H9 (cell line): Measurements from ENCODE around the gene GALNT10. TPM values are rescaled to one million over a fixed set of nuclear protein-coding genes. Genes with fewer than 3 reads are reported as not detected.

ENCODE experiments used
- DNase-seq: peaks from one replicate; pipeline ENCODE4 v3.0.0-alpha.2; 2017
- H2AFZ ChIP-seq: one replicate; pipeline ENCODE4 v1.6.1; 2013; ENCODE audit warnings: mild to moderate bottlenecking, low read length, control low read depth, moderate library complexity
- H2AK5ac ChIP-seq: 2 replicates; pipeline ENCODE4 v1.6.1; 2013; ENCODE audit warnings: low read length, control low read depth, mixed read lengths; ENCODE audit not compliant: insufficient read length
- H2BK120ac ChIP-seq: one replicate; pipeline ENCODE4 v1.6.1; 2013; ENCODE audit warnings: low read depth, mild to moderate bottlenecking, low read length, control low read depth, inconsistent platforms; ENCODE audit not compliant: poor library complexity, severe bottlenecking
- H2BK12ac ChIP-seq: 2 replicates; pipeline ENCODE4 v1.6.1; 2013; ENCODE audit warnings: low read length, control low read depth, mixed read lengths, low read depth; ENCODE audit not compliant: insufficient read length
- H2BK15ac ChIP-seq: 2 replicates; pipeline ENCODE4 v1.6.1; 2013; ENCODE audit warnings: low read depth, low read length, control low read depth
- H2BK20ac ChIP-seq: one replicate; pipeline ENCODE4 v1.6.1; 2013; ENCODE audit warnings: low read depth, mild to moderate bottlenecking, low read length, control low read depth, inconsistent platforms; ENCODE audit not compliant: poor library complexity, severe bottlenecking
- H2BK5ac ChIP-seq: 2 replicates; pipeline ENCODE4 v1.6.1; 2013; ENCODE audit warnings: low read length, control low read depth, mixed read lengths; ENCODE audit not compliant: insufficient read length
- H3K14ac ChIP-seq: 2 replicates; pipeline ENCODE4 v1.6.1; 2013; ENCODE audit warnings: low read length, control low read depth; ENCODE audit not compliant: insufficient read depth
- H3K18ac ChIP-seq: 2 replicates; pipeline ENCODE4 v1.6.1; 2013; ENCODE audit warnings: low read depth, mild to moderate bottlenecking, mixed read lengths, low read length, control low read depth; ENCODE audit not compliant: insufficient read length
- H3K23ac ChIP-seq: 2 replicates; pipeline ENCODE4 v1.6.1; 2013; ENCODE audit warnings: low read length, control low read depth, mixed read lengths, low read depth; ENCODE audit not compliant: insufficient read length
- H3K23me2 ChIP-seq: 2 replicates; pipeline ENCODE4 v1.6.1; 2013; ENCODE audit warnings: low read depth, mild to moderate bottlenecking, mixed read lengths, low read length, control low read depth; ENCODE audit not compliant: insufficient read length, poor library complexity, severe bottlenecking
- H3K27ac ChIP-seq: 2 replicates; pipeline ENCODE4 v1.5.1; 2013; ENCODE audit warnings: low read length, control low read depth, mixed read lengths, low read depth; ENCODE audit not compliant: insufficient read length
- H3K27me3 ChIP-seq: 2 replicates; pipeline ENCODE4 v1.6.1; 2013; ENCODE audit warnings: low read length, control low read depth, inconsistent platforms; ENCODE audit not compliant: insufficient read depth
- H3K4ac ChIP-seq: 2 replicates; pipeline ENCODE4 v1.6.1; 2013; ENCODE audit warnings: low read depth, mild to moderate bottlenecking, control low read depth, inconsistent platforms, low read length, moderate library complexity
- H3K4me1 ChIP-seq: 2 replicates; pipeline ENCODE4 v1.6.1; 2013; ENCODE audit warnings: low read length, control low read depth, inconsistent platforms; ENCODE audit not compliant: insufficient read depth
- H3K4me2 ChIP-seq: 2 replicates; pipeline ENCODE4 v1.6.1; 2013; ENCODE audit warnings: low read length, control low read depth, mixed read lengths; ENCODE audit not compliant: insufficient read length, insufficient read depth
- H3K56ac ChIP-seq: 2 replicates; pipeline ENCODE4 v1.6.1; 2013; ENCODE audit warnings: low read depth, mild to moderate bottlenecking, mixed read lengths, low read length, control low read depth; ENCODE audit not compliant: insufficient read length
- H3K79me1 ChIP-seq: 2 replicates; pipeline ENCODE4 v1.6.1; 2013; ENCODE audit warnings: low read depth, mild to moderate bottlenecking, moderate library complexity, low read length, control low read depth, inconsistent platforms; ENCODE audit not compliant: insufficient read depth, poor library complexity, severe bottlenecking
- H3K79me2 ChIP-seq: 2 replicates; pipeline ENCODE4 v1.6.1; 2013; ENCODE audit warnings: low read length, control low read depth, inconsistent platforms; ENCODE audit not compliant: insufficient read depth
- H3K9ac ChIP-seq: 2 replicates; pipeline ENCODE4 v1.6.1; 2013; ENCODE audit warnings: low read length, control low read depth, mixed read lengths; ENCODE audit not compliant: insufficient read length; ENCODE audit errors: extremely low read depth
- H3K9me3 ChIP-seq: one replicate; pipeline ENCODE4 v1.6.1; 2013; ENCODE audit warnings: low read depth, low read length, inconsistent platforms; ENCODE audit not compliant: control insufficient read depth
- H3T11ph ChIP-seq: one replicate; pipeline ENCODE4 v1.6.1; 2013; ENCODE audit warnings: mild to moderate bottlenecking, low read length, control low read depth, inconsistent platforms
- H4K20me1 ChIP-seq: one replicate; pipeline ENCODE4 v1.6.1; 2013; ENCODE audit not compliant: control insufficient read depth, insufficient read length, insufficient read depth
- H4K5ac ChIP-seq: 2 replicates; pipeline ENCODE4 v1.6.1; 2013; ENCODE audit warnings: low read depth, mild to moderate bottlenecking, mixed read lengths, low read length, control low read depth; ENCODE audit not compliant: insufficient read length
- H4K8ac ChIP-seq: replicated peaks from 2 replicates; pipeline ENCODE4 v1.6.1; 2013; ENCODE audit warnings: low read length, control low read depth, mixed read lengths, low read depth; ENCODE audit not compliant: insufficient read length
- H4K91ac ChIP-seq: 2 replicates; pipeline ENCODE4 v1.6.1; 2013; ENCODE audit warnings: low read depth, mild to moderate bottlenecking, moderate library complexity, mixed read lengths, low read length, control low read depth; ENCODE audit not compliant: insufficient read length
- H3K27ac Mint-ChIP-seq, 3 experiments: 2 replicates in 2 of 3; 3 replicates in 1 of 3; pipeline ENCODE4 v1.8.0; 2020 to 2021; ENCODE audit warnings: mixed read lengths in 3 of 3, mild to moderate bottlenecking in 1 of 3, moderate library complexity in 1 of 3
- H3K27me3 Mint-ChIP-seq: 2 replicates; pipeline ENCODE4 v1.8.0; 2021; ENCODE audit warnings: low read depth, mild to moderate bottlenecking, moderate library complexity, mixed read lengths
- H3K36me3 Mint-ChIP-seq, 3 experiments: 2 replicates in 2 of 3; 3 replicates in 1 of 3; pipeline ENCODE4 v1.8.0; 2020 to 2021; ENCODE audit warnings: low read depth in 3 of 3, mixed read lengths in 3 of 3; ENCODE audit not compliant: insufficient read depth in 1 of 3
- H3K4me1 Mint-ChIP-seq, 2 experiments: 2 replicates each; pipeline ENCODE4 v1.8.0; 2020; ENCODE audit warnings: mixed read lengths in 2 of 2
- H3K4me3 Mint-ChIP-seq, 2 experiments: 2 replicates in 1 of 2; 3 replicates in 1 of 2; pipeline ENCODE4 v1.8.0; 2020 to 2021; ENCODE audit warnings: mild to moderate bottlenecking in 2 of 2, mixed read lengths in 2 of 2, moderate library complexity in 1 of 2
- H3K9me3 Mint-ChIP-seq, 2 experiments: 2 replicates in 1 of 2; 3 replicates in 1 of 2; pipeline ENCODE4 v1.8.0; 2020; ENCODE audit warnings: mild to moderate bottlenecking in 2 of 2, mixed read lengths in 2 of 2, moderate library complexity in 1 of 2
- WGBS: extraction: QIAGEN DNeasy Blood & Tissue Kit; methylation state at CpG from one replicate; pipeline ENCODE4 v1.1.7; 2013; ENCODE audit warnings: missing lambda C conversion rate, low lambda C conversion rate, mixed read lengths; ENCODE audit not compliant: insufficient read length; ENCODE audit errors: extremely low coverage; 5-methylcytosine and 5-hydroxymethylcytosine counted together
- total RNA-seq: library from RNA; stranded (reverse); gene quantifications from 2 replicates; pipeline ENCODE4 v1.2.1, GENCODE V29; 2021
- TF ChIP-seq, protein P1 (sequence below): fragments of 200-600 bp; sonication (generic); conservative IDR thresholded peaks from 3 replicates; pipeline ENCODE4 v1.8.0; 2021; ENCODE audit warnings: antibody characterized with exemption, mild to moderate bottlenecking

The GALNT10 gene
- total RNA-seq, 1 experiment from 2014 or later, result 15.4 TPM

DNA sequence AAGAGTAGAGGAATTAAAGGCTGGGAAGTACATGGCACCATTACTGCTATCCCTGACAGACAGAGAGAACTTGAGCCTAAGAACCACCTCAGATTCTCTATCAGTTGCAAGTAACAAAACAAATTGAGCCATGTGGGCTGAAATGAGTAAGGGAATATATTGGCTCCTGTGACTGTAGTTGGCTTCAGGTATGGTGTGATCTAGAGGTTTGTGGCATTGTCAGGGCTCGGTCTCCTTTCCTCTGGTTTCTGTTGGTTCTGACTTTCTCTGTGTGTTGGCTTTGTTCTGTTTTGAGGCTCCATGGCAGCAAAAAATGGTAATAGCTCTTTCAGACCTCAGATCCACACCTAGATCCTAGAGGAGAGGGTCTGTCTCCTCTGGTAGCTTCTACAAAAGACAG is 5.7 kb downstream of the GALNT10 start:
- H3K27ac Mint-ChIP-seq, result no peak overlapping the region
- Histone ChIP-seq H3K79me1 (no peaks in the 10 kb centered on the region), H3K18ac (no peak overlapping the region), H3K27ac (no peak overlapping the region), H2BK20ac (no peak overlapping the region), H3K79me2 (no peaks in the 10 kb centered on the region; the same call in 1 of the 2 replicates), H4K91ac (no peak overlapping the region), H2AFZ (no peak overlapping the region), H3K27me3 (peaks cover 3% of the 10 kb centered on the region; the same call in 1 of the 2 replicates), H2BK15ac (no peak overlapping the region), H4K5ac (no peak overlapping the region), H3K9me3 (no peaks in the 10 kb centered on the region), H3K23ac (no peak overlapping the region), H3T11ph (no peak overlapping the region), H3K56ac (no peak overlapping the region), H2BK5ac (no peak overlapping the region), H3K4me2 (no peak overlapping the region), H3K9ac (no peak overlapping the region), H2BK120ac (no peak overlapping the region), H3K23me2 (no peaks in the 10 kb centered on the region), H3K4me1 (peaks cover 10% of the 10 kb centered on the region; the same call in 1 of the 2 replicates), H2BK12ac (no peak overlapping the region), H3K14ac (no peak overlapping the region), H2AK5ac (no peak overlapping the region), H4K8ac (no peak overlapping the region), H3K4ac (no peak overlapping the region), H4K20me1 (no peaks in the 10 kb centered on the region)
- H3K4me1 Mint-ChIP-seq, result peaks cover 58 to 72% of the 10 kb centered on the region in 2 experiments
- no CpG with 5 or more reads among the region's 1 CpG for WGBS
- TF ChIP-seq, protein P1, sequence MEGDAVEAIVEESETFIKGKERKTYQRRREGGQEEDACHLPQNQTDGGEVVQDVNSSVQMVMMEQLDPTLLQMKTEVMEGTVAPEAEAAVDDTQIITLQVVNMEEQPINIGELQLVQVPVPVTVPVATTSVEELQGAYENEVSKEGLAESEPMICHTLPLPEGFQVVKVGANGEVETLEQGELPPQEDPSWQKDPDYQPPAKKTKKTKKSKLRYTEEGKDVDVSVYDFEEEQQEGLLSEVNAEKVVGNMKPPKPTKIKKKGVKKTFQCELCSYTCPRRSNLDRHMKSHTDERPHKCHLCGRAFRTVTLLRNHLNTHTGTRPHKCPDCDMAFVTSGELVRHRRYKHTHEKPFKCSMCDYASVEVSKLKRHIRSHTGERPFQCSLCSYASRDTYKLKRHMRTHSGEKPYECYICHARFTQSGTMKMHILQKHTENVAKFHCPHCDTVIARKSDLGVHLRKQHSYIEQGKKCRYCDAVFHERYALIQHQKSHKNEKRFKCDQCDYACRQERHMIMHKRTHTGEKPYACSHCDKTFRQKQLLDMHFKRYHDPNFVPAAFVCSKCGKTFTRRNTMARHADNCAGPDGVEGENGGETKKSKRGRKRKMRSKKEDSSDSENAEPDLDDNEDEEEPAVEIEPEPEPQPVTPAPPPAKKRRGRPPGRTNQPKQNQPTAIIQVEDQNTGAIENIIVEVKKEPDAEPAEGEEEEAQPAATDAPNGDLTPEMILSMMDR, result no peak
- peaks cover 0 to 3% (median 3%) of the 10 kb centered on the region in 3 experiments; a peak in 3 of 7 replicates for H3K36me3 Mint-ChIP-seq
- H3K4me3 Mint-ChIP-seq, result no peak overlapping the region
- H3K27me3 Mint-ChIP-seq, result peaks cover 25% of the 10 kb centered on the region
- no peak for DNase-seq
- H3K9me3 Mint-ChIP-seq, result no peaks in the 10 kb centered on the region
